ENCODE data around the gene ANKRD39. TPM values are rescaled to one million over a fixed set of nuclear protein-coding genes. Genes with fewer than 3 reads are reported as not detected.
A peak's percentile ranks its signal among the peaks of the same experiment; 100 is the strongest.

Gene ANKRD39
- total and polyA plus RNA-seq, 4 donors: 7.4 to 16.9 (median 15.6) TPM

DNA sequence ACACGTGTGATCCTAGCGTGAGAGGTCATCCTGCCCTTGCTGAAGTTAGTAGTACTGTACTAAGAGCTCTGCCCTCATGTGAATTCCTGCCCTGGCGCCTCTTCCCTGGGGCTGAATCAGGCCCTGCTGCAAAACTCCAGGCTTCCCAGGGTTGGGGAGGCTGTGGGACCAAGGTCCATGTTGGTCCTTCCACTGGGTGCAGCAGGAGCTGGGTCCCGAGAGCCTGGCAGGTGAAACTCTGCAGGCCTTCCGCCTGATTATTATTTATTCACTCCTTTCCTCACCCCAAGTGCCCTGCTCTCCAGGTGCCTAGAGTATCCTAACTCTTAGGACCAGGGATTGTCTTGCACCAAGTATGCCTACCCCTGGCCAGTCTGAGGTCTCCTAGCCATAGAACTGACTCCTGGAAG, 47.0 kb downstream of the ANKRD39 start:
- ATAC-seq (ENCODE audit: insufficient read depth, low FRiP score): no peak
- Histone ChIP-seq H3K36me3 (ENCODE audit: control insufficient read depth in 4 of 4, insufficient read depth in 4 of 4, low read length in 4 of 4) (peaks cover 0 to 12% (median 9%) of the 10 kb centered on the region in 4 donors), H3K9me3 (ENCODE audit: control insufficient read depth in 4 of 4, insufficient read depth in 3 of 4, low read length in 3 of 4) (no peaks in the 10 kb centered on the region), H3K4me3 (no peak overlapping the region), H3K27ac (ENCODE audit: low read depth in 1 of 2, low read length in 1 of 2) (peak overlapping the region in 1 of 2 donors; percentile 37), H3K4me1 (ENCODE audit: control insufficient read depth in 5 of 5, insufficient read depth in 5 of 5, low read length in 5 of 5) (peaks cover 3 to 13% (median 7%) of the 10 kb centered on the region in 5 donors), H3K9ac (ENCODE audit: insufficient read depth in 1 of 2, low read length in 2 of 2) (no peak overlapping the region), H3K27me3 (ENCODE audit: control insufficient read depth in 3 of 3, insufficient read depth in 3 of 3, low read length in 2 of 3) (no peaks in the 10 kb centered on the region)
- TF ChIP-seq, protein P1, sequence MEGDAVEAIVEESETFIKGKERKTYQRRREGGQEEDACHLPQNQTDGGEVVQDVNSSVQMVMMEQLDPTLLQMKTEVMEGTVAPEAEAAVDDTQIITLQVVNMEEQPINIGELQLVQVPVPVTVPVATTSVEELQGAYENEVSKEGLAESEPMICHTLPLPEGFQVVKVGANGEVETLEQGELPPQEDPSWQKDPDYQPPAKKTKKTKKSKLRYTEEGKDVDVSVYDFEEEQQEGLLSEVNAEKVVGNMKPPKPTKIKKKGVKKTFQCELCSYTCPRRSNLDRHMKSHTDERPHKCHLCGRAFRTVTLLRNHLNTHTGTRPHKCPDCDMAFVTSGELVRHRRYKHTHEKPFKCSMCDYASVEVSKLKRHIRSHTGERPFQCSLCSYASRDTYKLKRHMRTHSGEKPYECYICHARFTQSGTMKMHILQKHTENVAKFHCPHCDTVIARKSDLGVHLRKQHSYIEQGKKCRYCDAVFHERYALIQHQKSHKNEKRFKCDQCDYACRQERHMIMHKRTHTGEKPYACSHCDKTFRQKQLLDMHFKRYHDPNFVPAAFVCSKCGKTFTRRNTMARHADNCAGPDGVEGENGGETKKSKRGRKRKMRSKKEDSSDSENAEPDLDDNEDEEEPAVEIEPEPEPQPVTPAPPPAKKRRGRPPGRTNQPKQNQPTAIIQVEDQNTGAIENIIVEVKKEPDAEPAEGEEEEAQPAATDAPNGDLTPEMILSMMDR (IDR thresholded peaks at IDR 0.05; ENCODE audit: control extremely low read depth, extremely low read depth): no peak
- WGBS, 2 donors: 83 to 96% methylated on average over 5 of the region's 5 CpGs
- DNase-seq: no peak

DNA sequence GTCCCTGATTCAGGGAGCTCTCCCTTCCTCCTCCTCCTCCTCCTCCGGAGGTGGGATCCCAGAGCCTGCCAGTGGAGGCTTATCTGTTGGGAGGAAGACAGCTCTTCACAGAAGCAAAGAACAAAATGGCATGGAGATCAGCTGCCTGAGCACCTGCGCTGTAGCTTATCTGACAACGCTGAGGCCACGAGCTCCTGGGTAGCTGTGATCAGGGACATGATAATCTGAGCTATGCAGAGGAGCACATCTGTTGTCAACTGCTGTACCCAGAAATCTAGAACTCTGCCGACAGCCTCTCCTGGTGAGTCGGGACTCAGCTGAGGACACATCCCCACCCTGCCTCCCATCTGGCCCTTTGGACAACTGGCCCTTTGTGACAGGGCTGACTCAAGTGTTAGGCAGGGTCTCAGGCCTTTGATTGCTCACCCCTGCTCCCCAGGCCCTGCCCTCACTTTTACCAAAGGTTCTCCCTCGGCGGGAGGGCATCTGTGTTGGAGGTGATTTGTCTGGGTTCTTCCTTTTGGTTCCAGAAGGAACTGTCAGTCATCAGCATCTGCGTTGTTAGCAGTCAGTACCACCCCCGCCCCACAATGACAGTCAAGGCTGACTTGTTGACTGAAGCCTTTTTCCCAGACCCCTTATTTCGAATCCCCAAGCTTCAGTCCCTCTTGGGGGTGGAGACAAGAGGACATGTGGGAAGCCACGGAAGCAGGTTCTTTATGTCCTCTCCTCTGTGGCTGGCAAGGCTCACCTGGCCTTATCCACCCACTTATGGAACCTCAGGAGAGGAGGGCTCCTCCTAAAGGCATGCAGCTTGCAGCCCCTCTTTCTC, 47.6 kb downstream of the ANKRD39 start:
- H3K9me3 ChIP-seq (ENCODE audit: control insufficient read depth in 4 of 4, insufficient read depth in 3 of 4, low read length in 3 of 4): no peaks in the 10 kb centered on the region
- peaks cover 0 to 12% (median 9%) of the 10 kb centered on the region in 4 donors for H3K36me3 ChIP-seq (ENCODE audit: control insufficient read depth in 4 of 4, insufficient read depth in 4 of 4, low read length in 4 of 4)
- no peaks in the 10 kb centered on the region for H3K27me3 ChIP-seq (ENCODE audit: control insufficient read depth in 3 of 3, insufficient read depth in 3 of 3, low read length in 2 of 3)
- H3K27ac ChIP-seq (ENCODE audit: low read depth in 1 of 2, low read length in 1 of 2): no peak overlapping the region
- ATAC-seq (ENCODE audit: insufficient read depth, low FRiP score) (no peak), DNase-seq (no peak)
- peaks cover 3 to 13% (median 6%) of the 10 kb centered on the region in 5 donors for H3K4me1 ChIP-seq (ENCODE audit: control insufficient read depth in 5 of 5, insufficient read depth in 5 of 5, low read length in 5 of 5)
- H3K4me3 ChIP-seq: no peak overlapping the region
- 89 to 93% methylated on average over 12 of the region's 12 CpGs for WGBS, 2 donors
- no peak overlapping the region for H3K9ac ChIP-seq (ENCODE audit: insufficient read depth in 1 of 2, low read length in 2 of 2)
- TF ChIP-seq, protein P1 (IDR thresholded peaks at IDR 0.05; ENCODE audit: control extremely low read depth, extremely low read depth): no peak

DNA sequence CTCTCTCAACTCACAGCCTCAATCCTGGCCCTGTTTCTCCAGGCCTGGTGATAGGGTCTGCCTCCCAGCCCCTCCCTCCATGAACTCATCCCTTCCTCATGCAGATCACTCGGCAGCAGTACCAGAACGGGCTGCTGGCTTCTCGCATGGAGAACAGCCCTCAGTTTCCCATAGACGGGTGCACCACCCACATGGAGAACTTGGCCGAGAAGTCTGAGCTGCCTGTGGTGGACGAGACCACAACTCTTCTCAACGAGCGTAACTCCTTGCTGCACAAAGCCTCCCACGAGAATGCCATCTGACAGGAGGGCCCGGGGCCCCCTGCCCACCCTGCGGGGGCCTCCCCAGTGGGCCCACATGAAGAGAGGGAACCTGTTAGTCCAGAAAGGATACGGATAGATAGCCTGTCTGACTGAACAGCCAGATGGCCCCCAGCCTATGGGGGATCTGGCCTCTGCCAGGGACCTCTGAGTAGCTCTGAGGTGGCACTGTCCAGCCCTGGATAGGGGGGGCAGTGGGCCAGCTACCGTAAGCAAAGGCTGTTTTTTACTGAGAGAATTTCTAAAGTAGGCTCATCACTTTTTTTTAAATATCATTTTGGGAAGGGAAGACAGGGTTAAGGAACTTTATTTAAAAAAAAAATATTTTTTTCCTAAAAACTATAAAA, 48.5 kb downstream of the ANKRD39 start:
- 93% methylated on average over 13 of the region's 13 CpGs for WGBS, 2 donors
- Histone ChIP-seq H3K9me3 (ENCODE audit: control insufficient read depth in 4 of 4, insufficient read depth in 3 of 4, low read length in 3 of 4) (no peaks in the 10 kb centered on the region), H3K27me3 (ENCODE audit: control insufficient read depth in 3 of 3, insufficient read depth in 3 of 3, low read length in 2 of 3) (no peaks in the 10 kb centered on the region), H3K4me3 (no peak overlapping the region), H3K27ac (ENCODE audit: low read depth in 1 of 2, low read length in 1 of 2) (no peak overlapping the region), H3K9ac (ENCODE audit: insufficient read depth in 1 of 2, low read length in 2 of 2) (no peak overlapping the region), H3K4me1 (ENCODE audit: control insufficient read depth in 5 of 5, insufficient read depth in 5 of 5, low read length in 5 of 5) (peaks cover 0 to 13% (median 6%) of the 10 kb centered on the region in 5 donors), H3K36me3 (ENCODE audit: control insufficient read depth in 4 of 4, insufficient read depth in 4 of 4, low read length in 4 of 4) (peaks cover 0 to 12% (median 9%) of the 10 kb centered on the region in 4 donors)
- TF ChIP-seq, protein P1 (IDR thresholded peaks at IDR 0.05; ENCODE audit: control extremely low read depth, extremely low read depth): no peak
- ATAC-seq (ENCODE audit: insufficient read depth, low FRiP score): no peak
- no peak for DNase-seq

All from lung (tissue), 12 donors.